HG03045 (cell line): ENCODE data around the gene ZNG1E.
"Not testable (repeated sequence)": the region's sequence is repeated elsewhere in the genome, so short reads cannot be mapped to it uniquely, and the experiment has no call there.

Source experiments
- ATAC-seq: cut with Tn5 transposase; IDR thresholded peaks from one replicate; pipeline ENCODE4 v1.9.1; 2021; ENCODE audit warnings: mild to moderate bottlenecking, moderate library complexity; ENCODE audit not compliant: unreplicated experiment

Gene ZNG1E

DNA sequence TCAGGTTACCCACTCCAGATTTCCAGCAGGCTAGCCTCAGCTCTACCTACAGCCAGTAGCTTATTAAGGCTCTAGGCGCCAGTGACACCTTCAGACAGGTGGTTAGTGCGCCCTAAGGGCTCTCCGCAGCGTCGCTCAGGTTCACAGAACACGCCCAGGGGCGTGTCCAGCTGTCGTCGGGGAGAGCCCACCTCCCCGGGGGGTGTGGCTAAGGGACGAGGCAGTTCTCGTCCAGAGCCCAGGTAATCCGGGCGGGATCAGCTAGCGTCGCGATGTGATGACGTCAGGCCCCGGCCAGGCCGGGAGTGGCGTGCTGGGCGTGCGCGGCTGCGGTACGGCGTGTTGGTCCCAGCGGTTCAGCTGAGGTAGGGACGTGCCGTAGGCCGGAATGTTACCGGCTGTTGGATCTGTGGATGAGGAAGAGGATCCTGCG lies at the start of gene ZNG1E:
Gene ZNG1E, plus strand, starts transcription at position 340 of the 433 bp plus-strand sequence. Its CDS starts 49 bp downstream, at position 389.
- not testable (repeated sequence) for ATAC-seq

- ATAC-seq: not testable (repeated sequence)
These were observed 2.1 kb upstream of the ZNG1E start for GRCh38 chr9:65673579-65673978.

DNA sequence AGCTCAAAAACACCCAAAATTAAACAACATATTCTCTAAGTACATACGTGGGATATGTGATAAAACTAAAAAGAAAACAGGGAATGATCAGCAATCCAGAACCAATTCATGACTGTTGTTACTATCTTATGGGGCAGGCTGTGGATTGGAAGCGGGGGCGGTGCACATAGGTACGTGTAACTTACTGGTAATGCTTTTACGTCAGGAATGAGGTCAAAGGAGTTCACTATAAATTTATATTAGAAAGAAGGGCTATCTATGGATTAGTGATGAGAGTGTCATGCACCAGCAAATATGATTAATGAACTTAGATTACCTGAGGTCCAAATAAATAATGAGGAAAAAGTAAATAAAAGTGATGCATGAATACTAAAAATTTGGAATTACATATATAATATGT lies 710 bp upstream of the ZNG1E start:
- ATAC-seq: not testable (repeated sequence)

- not testable (repeated sequence) for ATAC-seq
These were observed 661 bp downstream of the ZNG1E start for GRCh38 chr9:65676389-65676788.

DNA sequence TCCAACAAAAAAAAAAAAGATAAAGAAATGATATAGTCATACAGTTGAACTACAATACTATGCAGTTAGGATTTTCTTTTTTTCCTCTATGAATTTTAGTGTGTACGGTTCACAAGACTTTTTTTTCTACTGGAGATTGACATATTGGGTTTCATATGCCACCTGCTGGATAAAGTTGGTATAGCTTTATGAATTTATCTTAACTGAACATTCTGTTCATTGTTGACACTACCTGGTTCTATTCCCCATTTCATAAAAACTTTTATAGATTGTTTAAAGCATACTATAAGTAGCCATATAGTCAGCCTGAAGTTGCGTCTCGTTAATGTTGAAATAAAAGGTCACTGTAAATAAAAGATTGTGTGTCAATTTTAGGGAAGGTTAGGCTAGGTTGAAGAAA lies 2.8 kb downstream of the ZNG1E start:
- ATAC-seq: not testable (repeated sequence)

DNA sequence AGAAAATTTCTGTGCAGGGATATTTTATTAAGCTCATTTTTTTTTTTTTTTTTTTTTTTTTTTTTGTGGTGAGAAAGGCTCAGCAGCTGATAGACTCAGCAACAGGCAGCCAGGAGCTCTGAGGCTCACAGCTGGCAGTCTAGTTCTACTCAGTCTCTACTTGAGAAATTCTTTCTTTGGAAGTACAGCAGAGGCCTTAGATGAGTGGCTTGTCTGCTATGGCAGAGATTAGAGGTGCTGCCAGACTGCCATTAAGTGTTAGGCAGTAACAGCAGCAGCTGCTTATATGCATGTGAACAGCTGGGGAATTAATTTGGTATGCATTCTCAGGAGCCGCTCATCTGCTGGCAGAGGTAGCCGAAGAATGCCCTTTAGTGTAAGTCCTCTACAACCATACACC lies 27.8 kb downstream of the ZNG1E start:
- not testable (repeated sequence) for ATAC-seq

GRCh38 chr9:65714445-65714844 lies 38.7 kb downstream of the ZNG1E start:
- not testable (repeated sequence) for ATAC-seq

- not testable (repeated sequence) for ATAC-seq
These were observed 61.4 kb downstream of the ZNG1E start, which contains the start of gene FOXD4L4 for GRCh38 chr9:65737096-65737564. Gene FOXD4L4 (plus strand): TSS chr9:65737146. CDS start chr9:65737146, 0 bp downstream.

DNA sequence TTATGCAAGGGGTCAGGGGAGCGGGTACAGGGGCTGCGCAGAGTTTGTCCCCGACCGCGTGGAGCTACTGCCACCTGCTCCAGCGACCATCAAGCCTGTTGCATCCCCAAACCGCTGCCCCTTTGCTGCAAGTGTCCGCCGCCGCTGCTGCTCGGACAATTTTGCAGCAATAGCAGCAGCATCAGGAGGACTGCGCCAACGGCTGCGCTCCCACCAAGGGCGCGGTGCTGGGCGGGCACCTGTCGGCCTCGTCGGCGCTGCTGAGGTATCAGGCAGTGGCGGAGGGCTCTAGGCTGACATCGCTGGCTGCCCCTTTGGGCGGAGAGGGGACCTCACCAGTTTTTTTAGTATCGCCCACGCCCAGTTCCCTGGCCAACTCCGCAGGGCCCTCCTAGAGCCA lies 62.4 kb downstream of the ZNG1E start:
- ATAC-seq: not testable (repeated sequence)
